NCI-H187 (cell line): Measurements from ENCODE around the gene MYEF2.

Source experiments
- DNase-seq, 2 experiments: peaks; one replicate each; lab custom pipeline; 2025; lab: John Stamatoyannopoulos, UW

The MYEF2 gene

DNA sequence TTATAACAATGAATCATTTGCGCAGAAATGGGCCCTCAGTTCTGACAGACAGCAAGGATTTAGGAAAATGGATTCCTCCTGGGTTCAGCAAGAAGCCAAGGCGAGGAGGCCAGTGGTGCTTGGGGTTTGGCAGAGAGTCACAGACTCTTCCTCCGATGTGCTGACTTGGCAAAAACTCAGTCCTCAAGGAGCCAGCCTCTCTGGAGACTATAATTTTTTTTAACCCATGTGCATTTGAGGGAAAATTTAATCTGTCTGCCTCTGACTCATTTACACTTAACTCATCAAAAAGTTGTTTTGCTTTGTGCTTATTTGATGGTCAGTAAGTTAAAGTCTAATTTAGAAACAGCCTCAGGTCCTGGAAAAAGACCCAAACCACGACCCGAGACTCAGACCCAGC, 91.5 kb downstream of the MYEF2 start:
- no peak for DNase-seq

DNA sequence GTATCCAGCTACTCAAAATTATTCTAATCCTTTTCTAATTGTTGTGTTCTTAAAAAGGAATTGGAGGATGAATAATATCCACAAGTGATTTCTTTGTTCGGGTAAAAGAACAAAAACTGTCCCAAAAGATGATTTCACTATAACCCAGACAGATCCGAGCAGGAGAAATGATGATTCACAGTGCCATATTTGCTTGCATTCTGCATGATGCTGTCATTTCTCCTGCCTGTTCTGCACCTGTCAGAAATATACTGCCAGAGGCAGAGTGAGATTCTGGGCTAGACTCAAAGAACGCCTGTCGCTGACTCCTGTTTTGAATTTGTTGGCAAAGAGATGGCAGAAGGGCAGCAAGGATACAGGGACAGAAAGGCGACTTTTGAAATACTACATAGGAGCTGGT, 92.0 kb downstream of the MYEF2 start:
- DNase-seq = no peak

DNA sequence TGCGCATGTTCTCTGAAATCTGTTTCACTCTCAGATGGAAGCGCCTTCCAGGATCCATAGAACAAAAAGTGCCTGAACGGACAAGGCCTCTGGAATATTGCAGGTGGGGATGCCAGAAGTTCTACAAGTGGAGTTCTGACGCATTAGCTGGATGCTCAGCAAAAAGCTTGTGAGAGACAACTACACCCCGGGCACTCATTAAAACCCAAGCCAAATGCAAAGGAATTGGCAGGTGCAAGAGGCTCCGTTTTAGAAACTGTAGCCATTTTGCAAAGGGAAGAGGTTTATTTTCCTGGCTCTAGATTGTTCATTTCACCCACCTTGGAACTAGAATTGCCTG, 92.5 kb downstream of the MYEF2 start:
- DNase-seq = no peak

DNA sequence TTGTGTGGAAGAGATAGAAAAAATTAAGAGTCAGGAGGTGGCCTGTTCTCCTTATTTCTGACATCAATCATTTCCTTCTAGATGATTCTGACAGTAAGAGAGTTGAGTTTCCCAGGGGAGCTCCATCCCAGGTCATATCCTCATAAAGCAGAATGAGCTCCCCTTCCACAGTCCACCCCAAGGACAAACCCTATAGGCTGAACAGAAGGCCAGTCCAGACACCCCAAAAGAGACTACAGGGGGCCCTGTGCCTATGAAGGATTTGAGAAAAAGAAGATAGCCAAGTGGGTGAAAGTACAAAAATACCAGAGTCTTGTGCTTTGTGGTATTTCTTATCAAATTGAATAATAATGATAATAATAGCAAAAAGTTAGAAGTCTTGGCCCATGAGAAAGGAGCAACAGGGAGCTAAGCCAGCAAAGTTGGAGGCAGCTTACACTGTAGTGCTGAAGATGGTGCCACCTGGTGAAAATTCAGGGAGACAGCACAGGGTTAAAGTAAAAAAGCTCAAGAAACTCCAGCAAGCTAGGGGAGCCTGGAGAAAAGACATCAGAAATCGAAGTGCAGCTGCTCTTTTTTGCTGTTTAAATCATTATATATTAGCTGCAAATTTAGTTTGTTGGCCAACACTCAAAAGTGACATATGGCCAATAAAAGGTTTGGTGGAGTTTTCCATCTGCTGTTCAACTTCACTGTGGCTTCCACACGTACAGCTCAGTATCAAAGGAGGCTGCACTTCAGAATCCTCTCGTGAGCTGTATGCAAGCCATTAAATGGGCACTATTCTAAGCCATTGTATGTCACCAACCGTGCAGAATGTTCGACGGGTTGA, 93.1 kb downstream of the MYEF2 start:
- DNase-seq = peak in 1 of 2 experiments; percentile 3
